B cell (primary cell): Measurements from ENCODE around the gene PARD3B.

Experiments
- EZH2 ChIP-seq: IDR thresholded peaks from 2 replicates; pipeline ENCODE4 v1.6.1; 2012; ENCODE audit warnings: borderline replicate concordance, low read depth, mild to moderate bottlenecking, moderate library complexity, low read length; ENCODE audit not compliant: insufficient read depth, poor library complexity, severe bottlenecking
- TF ChIP-seq, protein P1 (sequence below): fragments of 200-600 bp; IDR thresholded peaks from one replicate; pipeline ENCODE4 v1.8.0; 2022; ENCODE audit warnings: antibody characterized with exemption, mild to moderate bottlenecking

DNA sequence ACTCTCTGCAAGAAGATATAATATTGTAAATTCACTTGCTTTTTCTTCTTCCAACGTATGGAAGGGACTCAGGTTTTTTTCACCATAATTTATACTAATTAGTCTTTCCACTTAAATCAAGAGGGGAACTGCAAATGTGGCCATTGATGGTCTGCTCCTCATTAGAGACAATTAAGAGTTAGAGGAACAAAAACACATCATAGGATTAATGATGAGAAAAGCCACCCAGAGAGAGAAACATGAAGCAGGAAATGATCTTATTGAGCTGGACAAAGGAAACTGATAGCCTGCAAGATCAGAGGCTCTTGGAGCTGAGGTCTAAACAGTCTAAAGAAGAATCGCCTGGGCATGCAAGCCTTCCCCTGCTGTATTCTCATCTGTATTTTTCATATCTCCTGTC, 985.8 kb downstream of the PARD3B start:
- TF ChIP-seq, protein P1, sequence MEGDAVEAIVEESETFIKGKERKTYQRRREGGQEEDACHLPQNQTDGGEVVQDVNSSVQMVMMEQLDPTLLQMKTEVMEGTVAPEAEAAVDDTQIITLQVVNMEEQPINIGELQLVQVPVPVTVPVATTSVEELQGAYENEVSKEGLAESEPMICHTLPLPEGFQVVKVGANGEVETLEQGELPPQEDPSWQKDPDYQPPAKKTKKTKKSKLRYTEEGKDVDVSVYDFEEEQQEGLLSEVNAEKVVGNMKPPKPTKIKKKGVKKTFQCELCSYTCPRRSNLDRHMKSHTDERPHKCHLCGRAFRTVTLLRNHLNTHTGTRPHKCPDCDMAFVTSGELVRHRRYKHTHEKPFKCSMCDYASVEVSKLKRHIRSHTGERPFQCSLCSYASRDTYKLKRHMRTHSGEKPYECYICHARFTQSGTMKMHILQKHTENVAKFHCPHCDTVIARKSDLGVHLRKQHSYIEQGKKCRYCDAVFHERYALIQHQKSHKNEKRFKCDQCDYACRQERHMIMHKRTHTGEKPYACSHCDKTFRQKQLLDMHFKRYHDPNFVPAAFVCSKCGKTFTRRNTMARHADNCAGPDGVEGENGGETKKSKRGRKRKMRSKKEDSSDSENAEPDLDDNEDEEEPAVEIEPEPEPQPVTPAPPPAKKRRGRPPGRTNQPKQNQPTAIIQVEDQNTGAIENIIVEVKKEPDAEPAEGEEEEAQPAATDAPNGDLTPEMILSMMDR = no peak
- no peak for TF ChIP-seq EZH2
